ENCODE data around the gene MLLT10. TPM values are rescaled to one million over a fixed set of nuclear protein-coding genes. Genes with fewer than 3 reads are reported as not detected.

MLLT10 gene
- total and polyA plus RNA-seq, 10 of the 15 experiments (the other 5 are each of a cell fraction or from before 2014, with no cell fraction given), result 8.7 to 61.1 (median 28.5) TPM

DNA sequence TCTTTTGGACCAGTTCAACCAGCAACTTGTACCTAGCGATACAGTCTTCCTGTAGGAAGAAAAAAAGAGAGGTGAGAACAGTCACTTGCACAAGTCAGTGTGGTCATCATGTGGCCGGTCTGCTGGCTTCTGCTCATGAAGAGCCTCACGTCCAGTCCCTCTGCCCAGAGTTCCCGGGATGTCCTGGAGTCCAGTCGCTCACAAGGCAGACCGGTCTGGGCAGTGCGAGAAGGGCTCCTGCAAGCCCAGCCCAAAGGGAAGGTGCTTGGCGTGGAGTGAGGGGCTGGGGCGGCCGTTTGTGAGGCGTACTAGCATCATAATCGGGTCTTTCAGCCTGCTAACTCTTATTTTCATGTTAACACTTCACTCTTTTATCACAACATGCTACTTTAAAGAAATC, 222.7 kb downstream of the MLLT10 start:
- Histone ChIP-seq H3K4me3 (no peak overlapping the region), H3K36me3 (ENCODE audit: control insufficient read depth in 2 of 2, insufficient read depth in 2 of 2, low read length in 1 of 2) (no peaks in the 10 kb centered on the region; a peak in 4 of 4 replicates), H3K27ac (ENCODE audit: control insufficient read depth, insufficient read depth) (no peak overlapping the region), H3K79me2 (ENCODE audit: control insufficient read depth, insufficient read depth, low read length) (no peaks in the 10 kb centered on the region), H4K20me1 (ENCODE audit: control insufficient read depth, insufficient read depth) (no peaks in the 10 kb centered on the region), H3K9me3 (replicated peaks; ENCODE audit: control insufficient read depth, insufficient read depth, low read length) (no peaks in the 10 kb centered on the region), H3K4me1 (ENCODE audit: control insufficient read depth, insufficient read depth, low read length) (no peaks in the 10 kb centered on the region), H2AFZ (ENCODE audit: control insufficient read depth, low read depth, low read length) (no peak overlapping the region), H3K27me3 (replicated peaks in 1 of 2; ENCODE audit: control insufficient read depth in 2 of 2, insufficient read depth in 2 of 2, low read length in 1 of 2) (no peaks in the 10 kb centered on the region), H3K4me2 (ENCODE audit: control insufficient read depth, insufficient read depth) (no peak overlapping the region), H3K9ac (ENCODE audit: control insufficient read depth, insufficient read depth, low read length) (no peak overlapping the region)
- intact Hi-C loops (cut with micrococcal nuclease; ENCODE audit: unreplicated experiment), result no loop called here
- FAIRE-seq (no peak), DNase-seq (ENCODE audit: low read depth, low spot score) (no peak), ATAC-seq (no peak)
- no TSS peak for BruUV-seq (replicated peaks)
- CTCF ChIA-PET, result no interaction called here
- 87% methylated on average over 12 of the region's 12 CpGs for WGBS (ENCODE audit: insufficient coverage, insufficient replicate concordance, low lambda C conversion rate, missing lambda C conversion rate)
- POLR2A ChIA-PET, result interaction anchor here (1.2 kb wide), 1 partner anchor 161 kb away, joined by 3 read pairs; no protein-coding TSS in a partner anchor
- SMC1A ChIA-PET (ENCODE audit: uncharacterized antibody, unreplicated experiment), result interaction anchor here (1.6 kb wide), 1 partner anchor 12 kb away, joined by 4 read pairs; no protein-coding TSS in a partner anchor
- in situ Hi-C loops (cut with MboI), result no loop called here
- RAD21 ChIA-PET (ENCODE audit: unreplicated experiment), result no interaction called here
- no peak for TF ChIP-seq RCOR1 (conservative IDR thresholded peaks at IDR 0.05; ENCODE audit: low read depth, low read length)
- TF ChIP-seq NBN (IDR thresholded peaks at IDR 0.05), result no peak
- TF ChIP-seq, protein P1, sequence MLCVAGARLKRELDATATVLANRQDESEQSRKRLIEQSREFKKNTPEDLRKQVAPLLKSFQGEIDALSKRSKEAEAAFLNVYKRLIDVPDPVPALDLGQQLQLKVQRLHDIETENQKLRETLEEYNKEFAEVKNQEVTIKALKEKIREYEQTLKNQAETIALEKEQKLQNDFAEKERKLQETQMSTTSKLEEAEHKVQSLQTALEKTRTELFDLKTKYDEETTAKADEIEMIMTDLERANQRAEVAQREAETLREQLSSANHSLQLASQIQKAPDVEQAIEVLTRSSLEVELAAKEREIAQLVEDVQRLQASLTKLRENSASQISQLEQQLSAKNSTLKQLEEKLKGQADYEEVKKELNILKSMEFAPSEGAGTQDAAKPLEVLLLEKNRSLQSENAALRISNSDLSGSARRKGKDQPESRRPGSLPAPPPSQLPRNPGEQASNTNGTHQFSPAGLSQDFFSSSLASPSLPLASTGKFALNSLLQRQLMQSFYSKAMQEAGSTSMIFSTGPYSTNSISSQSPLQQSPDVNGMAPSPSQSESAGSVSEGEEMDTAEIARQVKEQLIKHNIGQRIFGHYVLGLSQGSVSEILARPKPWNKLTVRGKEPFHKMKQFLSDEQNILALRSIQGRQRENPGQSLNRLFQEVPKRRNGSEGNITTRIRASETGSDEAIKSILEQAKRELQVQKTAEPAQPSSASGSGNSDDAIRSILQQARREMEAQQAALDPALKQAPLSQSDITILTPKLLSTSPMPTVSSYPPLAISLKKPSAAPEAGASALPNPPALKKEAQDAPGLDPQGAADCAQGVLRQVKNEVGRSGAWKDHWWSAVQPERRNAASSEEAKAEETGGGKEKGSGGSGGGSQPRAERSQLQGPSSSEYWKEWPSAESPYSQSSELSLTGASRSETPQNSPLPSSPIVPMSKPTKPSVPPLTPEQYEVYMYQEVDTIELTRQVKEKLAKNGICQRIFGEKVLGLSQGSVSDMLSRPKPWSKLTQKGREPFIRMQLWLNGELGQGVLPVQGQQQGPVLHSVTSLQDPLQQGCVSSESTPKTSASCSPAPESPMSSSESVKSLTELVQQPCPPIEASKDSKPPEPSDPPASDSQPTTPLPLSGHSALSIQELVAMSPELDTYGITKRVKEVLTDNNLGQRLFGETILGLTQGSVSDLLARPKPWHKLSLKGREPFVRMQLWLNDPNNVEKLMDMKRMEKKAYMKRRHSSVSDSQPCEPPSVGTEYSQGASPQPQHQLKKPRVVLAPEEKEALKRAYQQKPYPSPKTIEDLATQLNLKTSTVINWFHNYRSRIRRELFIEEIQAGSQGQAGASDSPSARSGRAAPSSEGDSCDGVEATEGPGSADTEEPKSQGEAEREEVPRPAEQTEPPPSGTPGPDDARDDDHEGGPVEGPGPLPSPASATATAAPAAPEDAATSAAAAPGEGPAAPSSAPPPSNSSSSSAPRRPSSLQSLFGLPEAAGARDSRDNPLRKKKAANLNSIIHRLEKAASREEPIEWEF (IDR thresholded peaks at IDR 0.05; ENCODE audit: insufficient replicate concordance, low read depth, low read length), result no peak
- TF ChIP-seq TCF3 (IDR thresholded peaks at IDR 0.05; ENCODE audit: borderline replicate concordance, insufficient read depth, low read depth, low read length), result no peak
- TF ChIP-seq CEBPB (IDR thresholded peaks at IDR 0.05; ENCODE audit: borderline replicate concordance in 1 of 2, low read depth in 2 of 2, low read length in 2 of 2), result no peak
- TF ChIP-seq, protein P2, sequence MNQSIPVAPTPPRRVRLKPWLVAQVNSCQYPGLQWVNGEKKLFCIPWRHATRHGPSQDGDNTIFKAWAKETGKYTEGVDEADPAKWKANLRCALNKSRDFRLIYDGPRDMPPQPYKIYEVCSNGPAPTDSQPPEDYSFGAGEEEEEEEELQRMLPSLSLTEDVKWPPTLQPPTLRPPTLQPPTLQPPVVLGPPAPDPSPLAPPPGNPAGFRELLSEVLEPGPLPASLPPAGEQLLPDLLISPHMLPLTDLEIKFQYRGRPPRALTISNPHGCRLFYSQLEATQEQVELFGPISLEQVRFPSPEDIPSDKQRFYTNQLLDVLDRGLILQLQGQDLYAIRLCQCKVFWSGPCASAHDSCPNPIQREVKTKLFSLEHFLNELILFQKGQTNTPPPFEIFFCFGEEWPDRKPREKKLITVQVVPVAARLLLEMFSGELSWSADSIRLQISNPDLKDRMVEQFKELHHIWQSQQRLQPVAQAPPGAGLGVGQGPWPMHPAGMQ (IDR thresholded peaks at IDR 0.05; ENCODE audit: borderline replicate concordance), result no peak
- TF ChIP-seq EZH2 (IDR thresholded peaks at IDR 0.05; ENCODE audit: borderline replicate concordance, control insufficient read depth, low read depth, low read length), result no peak
- TF ChIP-seq PAX8 (IDR thresholded peaks at IDR 0.05), result no peak
- no peak for TF ChIP-seq TBL1XR1 (IDR thresholded peaks at IDR 0.05; ENCODE audit: low read depth, low read length)
- no peak for TF ChIP-seq CHD1 (IDR thresholded peaks at IDR 0.05; ENCODE audit: low read depth, low read length)
- TF ChIP-seq, protein P3, sequence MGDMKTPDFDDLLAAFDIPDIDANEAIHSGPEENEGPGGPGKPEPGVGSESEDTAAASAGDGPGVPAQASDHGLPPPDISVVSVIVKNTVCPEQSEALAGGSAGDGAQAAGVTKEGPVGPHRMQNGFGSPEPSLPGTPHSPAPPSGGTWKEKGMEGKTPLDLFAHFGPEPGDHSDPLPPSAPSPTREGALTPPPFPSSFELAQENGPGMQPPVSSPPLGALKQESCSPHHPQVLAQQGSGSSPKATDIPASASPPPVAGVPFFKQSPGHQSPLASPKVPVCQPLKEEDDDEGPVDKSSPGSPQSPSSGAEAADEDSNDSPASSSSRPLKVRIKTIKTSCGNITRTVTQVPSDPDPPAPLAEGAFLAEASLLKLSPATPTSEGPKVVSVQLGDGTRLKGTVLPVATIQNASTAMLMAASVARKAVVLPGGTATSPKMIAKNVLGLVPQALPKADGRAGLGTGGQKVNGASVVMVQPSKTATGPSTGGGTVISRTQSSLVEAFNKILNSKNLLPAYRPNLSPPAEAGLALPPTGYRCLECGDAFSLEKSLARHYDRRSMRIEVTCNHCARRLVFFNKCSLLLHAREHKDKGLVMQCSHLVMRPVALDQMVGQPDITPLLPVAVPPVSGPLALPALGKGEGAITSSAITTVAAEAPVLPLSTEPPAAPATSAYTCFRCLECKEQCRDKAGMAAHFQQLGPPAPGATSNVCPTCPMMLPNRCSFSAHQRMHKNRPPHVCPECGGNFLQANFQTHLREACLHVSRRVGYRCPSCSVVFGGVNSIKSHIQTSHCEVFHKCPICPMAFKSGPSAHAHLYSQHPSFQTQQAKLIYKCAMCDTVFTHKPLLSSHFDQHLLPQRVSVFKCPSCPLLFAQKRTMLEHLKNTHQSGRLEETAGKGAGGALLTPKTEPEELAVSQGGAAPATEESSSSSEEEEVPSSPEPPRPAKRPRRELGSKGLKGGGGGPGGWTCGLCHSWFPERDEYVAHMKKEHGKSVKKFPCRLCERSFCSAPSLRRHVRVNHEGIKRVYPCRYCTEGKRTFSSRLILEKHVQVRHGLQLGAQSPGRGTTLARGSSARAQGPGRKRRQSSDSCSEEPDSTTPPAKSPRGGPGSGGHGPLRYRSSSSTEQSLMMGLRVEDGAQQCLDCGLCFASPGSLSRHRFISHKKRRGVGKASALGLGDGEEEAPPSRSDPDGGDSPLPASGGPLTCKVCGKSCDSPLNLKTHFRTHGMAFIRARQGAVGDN (IDR thresholded peaks at IDR 0.05), result no peak
- TF ChIP-seq, protein P4, sequence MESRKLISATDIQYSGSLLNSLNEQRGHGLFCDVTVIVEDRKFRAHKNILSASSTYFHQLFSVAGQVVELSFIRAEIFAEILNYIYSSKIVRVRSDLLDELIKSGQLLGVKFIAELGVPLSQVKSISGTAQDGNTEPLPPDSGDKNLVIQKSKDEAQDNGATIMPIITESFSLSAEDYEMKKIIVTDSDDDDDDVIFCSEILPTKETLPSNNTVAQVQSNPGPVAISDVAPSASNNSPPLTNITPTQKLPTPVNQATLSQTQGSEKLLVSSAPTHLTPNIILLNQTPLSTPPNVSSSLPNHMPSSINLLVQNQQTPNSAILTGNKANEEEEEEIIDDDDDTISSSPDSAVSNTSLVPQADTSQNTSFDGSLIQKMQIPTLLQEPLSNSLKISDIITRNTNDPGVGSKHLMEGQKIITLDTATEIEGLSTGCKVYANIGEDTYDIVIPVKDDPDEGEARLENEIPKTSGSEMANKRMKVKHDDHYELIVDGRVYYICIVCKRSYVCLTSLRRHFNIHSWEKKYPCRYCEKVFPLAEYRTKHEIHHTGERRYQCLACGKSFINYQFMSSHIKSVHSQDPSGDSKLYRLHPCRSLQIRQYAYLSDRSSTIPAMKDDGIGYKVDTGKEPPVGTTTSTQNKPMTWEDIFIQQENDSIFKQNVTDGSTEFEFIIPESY (IDR thresholded peaks at IDR 0.05), result no peak

Measured in GM12878 (cell line).